DOHH2 (cell line): ENCODE results near the gene SLC39A9.
"Not testable (repeated sequence)": the region's sequence is repeated elsewhere in the genome, so short reads cannot be mapped to it uniquely, and the experiment has no call there.

Source experiments
- H3F3A ChIP-seq: fragments of 200-600 bp; sonication (generic), shearing (Covaris generic); 2 replicates; pipeline ENCODE4 v1.6.0; 2016; ENCODE audit warnings: antibody characterized with exemption, mild to moderate bottlenecking; ENCODE audit not compliant: control insufficient read depth, insufficient read depth
- H3K27ac ChIP-seq: fragments of 200-600 bp; sonication (generic); 2 replicates; pipeline ENCODE4 v1.5.1; 2014; ENCODE audit warnings: low read depth, mild to moderate bottlenecking, low read length, moderate library complexity
- H3K27me3 ChIP-seq: fragments of 200-600 bp; sonication (generic); 2 replicates; pipeline ENCODE4 v1.6.1; 2014; ENCODE audit warnings: mild to moderate bottlenecking, low read length, mixed read lengths; ENCODE audit not compliant: control insufficient read depth
- H3K36me3 ChIP-seq: fragments of 200-600 bp; sonication (generic); 2 replicates; pipeline ENCODE4 v1.6.1; 2014; ENCODE audit warnings: mild to moderate bottlenecking, low read length, moderate library complexity, mixed read lengths; ENCODE audit not compliant: control insufficient read depth
- H3K4me1 ChIP-seq: fragments of 200-600 bp; sonication (generic); 2 replicates; pipeline ENCODE4 v1.6.1; 2014; ENCODE audit warnings: mild to moderate bottlenecking, low read length, mixed read lengths; ENCODE audit not compliant: control insufficient read depth
- H3K4me2 ChIP-seq: fragments of 200-600 bp; sonication (generic); 2 replicates; pipeline ENCODE4 v1.6.0; 2014; ENCODE audit warnings: mild to moderate bottlenecking, low read length, moderate library complexity
- H3K4me3 ChIP-seq: fragments of 200-600 bp; sonication (generic); 2 replicates; pipeline ENCODE4 v1.5.1; 2014; ENCODE audit warnings: mild to moderate bottlenecking, low read length, mixed read lengths
- H3K79me2 ChIP-seq: fragments of 200-600 bp; sonication (generic); 2 replicates; pipeline ENCODE4 v1.6.1; 2014; ENCODE audit warnings: mild to moderate bottlenecking, low read length, mixed read lengths; ENCODE audit not compliant: control insufficient read depth
- H3K9me2 ChIP-seq: fragments of 200-600 bp; sonication (generic); replicated peaks from 2 replicates; pipeline ENCODE4 v1.6.1; 2014; ENCODE audit warnings: mild to moderate bottlenecking, low read length, mixed read lengths; ENCODE audit not compliant: control insufficient read depth
- H3K9me3 ChIP-seq: fragments of 200-600 bp; sonication (generic); 2 replicates; pipeline ENCODE4 v1.6.1; 2014; ENCODE audit warnings: antibody characterized with exemption, low read length, mixed read lengths; ENCODE audit not compliant: control insufficient read depth, insufficient read depth
- H4K20me1 ChIP-seq: fragments of 200-600 bp; sonication (generic); 2 replicates; pipeline ENCODE4 v1.6.0; 2014; ENCODE audit warnings: low read depth, mild to moderate bottlenecking, antibody characterized with exemption, low read length, moderate library complexity; ENCODE audit not compliant: control insufficient read depth, insufficient read depth
- CTCF ChIP-seq: fragments of 200-600 bp; sonication (generic); IDR thresholded peaks from one replicate; pipeline ENCODE4 v1.5.1; 2014; ENCODE audit warnings: antibody characterized with exemption, mild to moderate bottlenecking, low read depth, low read length; ENCODE audit not compliant: poor library complexity, severe bottlenecking
- EZH2phosphoT487 ChIP-seq: fragments of 200-600 bp; sonication (generic); IDR thresholded peaks from 2 replicates; pipeline ENCODE4 v1.6.1; 2017; ENCODE audit warnings: borderline replicate concordance, mild to moderate bottlenecking, antibody characterized with exemption, low read length, moderate library complexity, mixed read lengths

SLC39A9 gene

GRCh38 chr14:69376439-69376838 lies 22.1 kb upstream of the SLC39A9 start:
- no peak overlapping the region for H3K27ac ChIP-seq
- H3K4me3 ChIP-seq: no peak overlapping the region
- no peaks in the 10 kb centered on the region for H3K27me3 ChIP-seq
- no peaks in the 10 kb centered on the region; the same call in 1 of the 2 replicates for H3K9me3 ChIP-seq
- no peaks in the 10 kb centered on the region for H3K4me1 ChIP-seq
- peaks cover 8% of the 10 kb centered on the region; the same call in 1 of the 2 replicates for H3F3A ChIP-seq
- H4K20me1 ChIP-seq: 0 out of 2 replicates have a peak, but pooled peaks cover 4% of the 10 kb centered on the region
- peaks cover 65% of the 10 kb centered on the region for H3K36me3 ChIP-seq
- no peaks in the 10 kb centered on the region for H3K9me2 ChIP-seq
- TF ChIP-seq EZH2phosphoT487 (no peak), CTCF (no peak)
- peaks cover 5% of the 10 kb centered on the region for H3K79me2 ChIP-seq
- H3K4me2 ChIP-seq: no peak overlapping the region

GRCh38 chr14:69378274-69378673 lies 20.2 kb upstream of the SLC39A9 start:
- peaks cover 84% of the 10 kb centered on the region for H3K36me3 ChIP-seq
- no peak overlapping the region for H3K4me3 ChIP-seq
- H3K4me2 ChIP-seq: no peak overlapping the region
- peaks cover 10% of the 10 kb centered on the region; the same call in 1 of the 2 replicates for H3F3A ChIP-seq
- no peaks in the 10 kb centered on the region for H3K27me3 ChIP-seq
- H3K4me1 ChIP-seq: no peaks in the 10 kb centered on the region
- H3K9me3 ChIP-seq: no peaks in the 10 kb centered on the region; the same call in 1 of the 2 replicates
- no peaks in the 10 kb centered on the region for H3K9me2 ChIP-seq
- TF ChIP-seq EZH2phosphoT487 (no peak), CTCF (no peak)
- H3K27ac ChIP-seq: no peak overlapping the region
- peaks cover 5% of the 10 kb centered on the region; the same call in 1 of the 2 replicates for H4K20me1 ChIP-seq
- peaks cover 23% of the 10 kb centered on the region for H3K79me2 ChIP-seq

- Histone ChIP-seq H3K36me3 (peaks cover 96% of the 10 kb centered on the region), H3K9me3 (no peaks in the 10 kb centered on the region), H3K4me2 (no peak overlapping the region), H3K79me2 (peaks cover 99% of the 10 kb centered on the region), H3K27ac (no peak overlapping the region), H3K4me3 (no peak overlapping the region), H4K20me1 (peaks cover 18% of the 10 kb centered on the region), H3K9me2 (no peaks in the 10 kb centered on the region), H3K4me1 (peaks cover 1% of the 10 kb centered on the region), H3K27me3 (no peaks in the 10 kb centered on the region), H3F3A (peaks cover 2% of the 10 kb centered on the region; the same call in 1 of the 2 replicates)
- TF ChIP-seq CTCF (no peak), EZH2phosphoT487 (no peak)
Measured at GRCh38 chr14:69387311-69387710, 11.2 kb upstream of the SLC39A9 start.

GRCh38 chr14:69391400-69391799 lies 7.1 kb upstream of the SLC39A9 start:
- peaks cover 99% of the 10 kb centered on the region for H3K79me2 ChIP-seq
- not testable (repeated sequence) for H3K4me3 ChIP-seq, H3F3A ChIP-seq

More at GRCh38 chr14:69391400-69391799, 7.1 kb upstream of the SLC39A9 start:
- not testable (repeated sequence) for H3K9me3 ChIP-seq, H3K27me3 ChIP-seq, H3K27ac ChIP-seq, H3K4me2 ChIP-seq, H3K9me2 ChIP-seq
- peaks cover 40% of the 10 kb centered on the region for H3K4me1 ChIP-seq
- H3K36me3 ChIP-seq: peaks cover 96% of the 10 kb centered on the region
- peaks cover 22% of the 10 kb centered on the region for H4K20me1 ChIP-seq
